ENCODE measurements around the gene ZNF148. TPM values are rescaled to one million over a fixed set of nuclear protein-coding genes. Genes with fewer than 3 reads are reported as not detected.

The ZNF148 gene
- total RNA-seq, 4 donors from 2014 or later, result 32.4 to 50.7 (median 39.4) TPM

GRCh38 chr3:125367403-125368230, 7.5 kb downstream of the ZNF148 start:
- Histone ChIP-seq H3K9me3 (no peaks in the 10 kb centered on the region), H3K4me1 (peaks cover 3 to 78% (median 7%) of the 10 kb centered on the region in 3 donors), H3K36me3 (no peaks in the 10 kb centered on the region), H3K27me3 (no peaks in the 10 kb centered on the region), H3K27ac (peak overlapping the region in 1 of 4 donors; percentile 35), H3K4me3 (no peak overlapping the region)
- no peak for ATAC-seq
- WGBS, 2 donors (ENCODE audit: low coverage in 1 of 2), result 23 to 58% methylated on average over 2 to 5 of the region's 5 CpGs
- TF ChIP-seq POLR2A (IDR thresholded peaks at IDR 0.05) (no peak), EP300 (IDR thresholded peaks at IDR 0.05) (no peak), CTCF (IDR thresholded peaks at IDR 0.05) (no peak), POLR2AphosphoS5 (IDR thresholded peaks at IDR 0.05) (no peak)

- H3K4me3 ChIP-seq, result no peak overlapping the region
- TF ChIP-seq EP300 (IDR thresholded peaks at IDR 0.05) (no peak), POLR2AphosphoS5 (IDR thresholded peaks at IDR 0.05) (no peak), POLR2A (IDR thresholded peaks at IDR 0.05) (no peak), CTCF (IDR thresholded peaks at IDR 0.05) (no peak)
- peaks cover 3 to 71% (median 7%) of the 10 kb centered on the region in 3 donors for H3K4me1 ChIP-seq
- ATAC-seq, result no peak
- no peaks in the 10 kb centered on the region for H3K9me3 ChIP-seq
- H3K27me3 ChIP-seq, result no peaks in the 10 kb centered on the region
- no peak overlapping the region for H3K27ac ChIP-seq
- H3K36me3 ChIP-seq, result no peaks in the 10 kb centered on the region
- 84 to 86% methylated on average over 2 of the region's 2 CpGs for WGBS, 2 donors (ENCODE audit: low coverage in 1 of 2)
Observed at GRCh38 chr3:125366132-125366531, 9.0 kb downstream of the ZNF148 start.

GRCh38 chr3:125359700-125360099, 15.4 kb downstream of the ZNF148 start:
- peaks cover 5 to 60% (median 10%) of the 10 kb centered on the region in 3 donors for H3K4me1 ChIP-seq
- H3K36me3 ChIP-seq, result no peaks in the 10 kb centered on the region
- no peak overlapping the region for H3K27ac ChIP-seq
- no peaks in the 10 kb centered on the region for H3K9me3 ChIP-seq
- 95 to 97% methylated on average over 4 to 7 of the region's 9 CpGs for WGBS, 2 donors (ENCODE audit: low coverage in 1 of 2)
- TF ChIP-seq POLR2A (IDR thresholded peaks at IDR 0.05), result no peak
- no peak for TF ChIP-seq POLR2AphosphoS5 (IDR thresholded peaks at IDR 0.05)
- TF ChIP-seq EP300 (IDR thresholded peaks at IDR 0.05), result no peak
- no peak for TF ChIP-seq CTCF (IDR thresholded peaks at IDR 0.05)
- no peaks in the 10 kb centered on the region for H3K27me3 ChIP-seq
- H3K4me3 ChIP-seq, result no peak overlapping the region
- no peak for ATAC-seq

- Histone ChIP-seq H3K9me3 (no peaks in the 10 kb centered on the region), H3K36me3 (no peaks in the 10 kb centered on the region), H3K4me1 (peaks cover 5 to 61% (median 10%) of the 10 kb centered on the region in 3 donors), H3K4me3 (no peak overlapping the region), H3K27ac (no peak overlapping the region), H3K27me3 (no peaks in the 10 kb centered on the region)
- no peak for TF ChIP-seq CTCF (IDR thresholded peaks at IDR 0.05)
- TF ChIP-seq EP300 (IDR thresholded peaks at IDR 0.05), result no peak
- TF ChIP-seq POLR2AphosphoS5 (IDR thresholded peaks at IDR 0.05), result no peak
- no peak for TF ChIP-seq POLR2A (IDR thresholded peaks at IDR 0.05)
- ATAC-seq, result no peak
Observed at GRCh38 chr3:125358923-125359322, 16.2 kb downstream of the ZNF148 start.

- Histone ChIP-seq H3K4me3 (peak overlapping the region in 1 of 2 donors; percentile 68), H3K27ac (peak overlapping the region; percentile 23 to 84 (median 80)), H3K36me3 (no peaks in the 10 kb centered on the region), H3K4me1 (peaks cover 5 to 51% (median 10%) of the 10 kb centered on the region in 3 donors), H3K27me3 (no peaks in the 10 kb centered on the region), H3K9me3 (no peaks in the 10 kb centered on the region)
- TF ChIP-seq POLR2AphosphoS5 (IDR thresholded peaks at IDR 0.05), result no peak
- no peak for TF ChIP-seq CTCF (IDR thresholded peaks at IDR 0.05)
- no peak for TF ChIP-seq POLR2A (IDR thresholded peaks at IDR 0.05)
- no peak for TF ChIP-seq EP300 (IDR thresholded peaks at IDR 0.05)
- WGBS, 2 donors (ENCODE audit: low coverage in 1 of 2), result 85 to 86% methylated on average over 4 to 10 of the region's 11 CpGs
- no peak for ATAC-seq
Observed at GRCh38 chr3:125357837-125358236, 17.3 kb downstream of the ZNF148 start.
